ENCODE data around the gene CFAP77.
"Not testable (repeated sequence)": the region's sequence is repeated elsewhere in the genome, so short reads cannot be mapped to it uniquely, and the experiment has no call there.

The CFAP77 gene

DNA sequence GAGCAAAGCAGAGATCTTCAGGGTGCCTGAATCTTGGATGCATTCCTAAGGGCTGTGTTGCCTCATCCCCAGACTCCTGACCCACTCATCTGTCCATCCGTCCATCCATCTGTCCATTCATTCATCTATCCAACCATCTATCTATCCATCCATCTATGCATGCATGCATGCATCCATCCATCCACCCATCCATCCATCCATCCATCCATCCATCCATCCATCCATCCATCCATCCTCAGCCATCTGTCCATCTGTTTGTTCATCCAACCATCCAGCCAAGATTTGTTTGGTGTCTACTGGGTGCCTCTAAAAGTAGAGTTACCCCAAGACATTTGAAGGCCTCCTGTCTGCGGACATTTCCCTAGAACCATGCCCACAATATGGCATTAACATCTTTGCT is 144.7 kb downstream of the CFAP77 start:
- Histone ChIP-seq H3K4me3 (ENCODE audit: low read depth in 1 of 2, low read length in 2 of 2) (no peak overlapping the region), H3K36me3 (ENCODE audit: control insufficient read depth in 1 of 2, insufficient read depth in 2 of 2, low read length in 2 of 2) (no peaks in the 10 kb centered on the region), H3K9ac (ENCODE audit: low read depth in 1 of 2, low read length in 2 of 2) (no peak overlapping the region), H3K9me3 (ENCODE audit: control insufficient read depth in 1 of 2, low read length in 2 of 2) (no peaks in the 10 kb centered on the region), H3K4me1 (ENCODE audit: control insufficient read depth in 1 of 2, insufficient read depth in 2 of 2, low read length in 2 of 2) (no peaks in the 10 kb centered on the region), H3K27me3 (ENCODE audit: control insufficient read depth in 1 of 2, insufficient read depth in 2 of 2, low read length in 2 of 2) (no peaks in the 10 kb centered on the region), H3K27ac (ENCODE audit: low read depth, low read length) (no peak overlapping the region)

DNA sequence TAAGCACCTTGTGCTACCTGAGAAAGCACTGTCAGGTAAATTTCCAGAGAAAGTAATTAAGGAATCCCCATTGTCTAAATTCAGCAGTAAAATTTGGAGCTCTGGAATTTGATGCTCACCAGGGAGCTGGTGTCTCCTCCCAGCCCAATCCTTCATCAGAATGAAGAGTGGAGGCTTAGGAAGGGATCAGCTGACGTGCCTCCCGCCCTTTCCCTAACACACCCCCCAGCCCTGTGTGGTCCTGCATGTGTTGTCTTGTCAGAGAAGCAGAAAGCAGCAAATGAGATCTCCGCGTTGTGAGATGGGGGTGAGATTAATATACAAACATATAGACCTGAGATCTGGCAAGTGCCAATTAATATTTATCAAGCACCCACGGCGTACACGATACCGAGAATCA is 145.5 kb downstream of the CFAP77 start:
- H3K27ac ChIP-seq (ENCODE audit: low read depth, low read length) = no peak overlapping the region
- H3K9ac ChIP-seq (ENCODE audit: low read depth in 1 of 2, low read length in 2 of 2) = no peak overlapping the region
- H3K9me3 ChIP-seq (ENCODE audit: control insufficient read depth in 1 of 2, low read length in 2 of 2) = no peaks in the 10 kb centered on the region
- no peaks in the 10 kb centered on the region for H3K36me3 ChIP-seq (ENCODE audit: control insufficient read depth in 1 of 2, insufficient read depth in 2 of 2, low read length in 2 of 2)
- H3K27me3 ChIP-seq (ENCODE audit: control insufficient read depth in 1 of 2, insufficient read depth in 2 of 2, low read length in 2 of 2) = no peaks in the 10 kb centered on the region
- H3K4me1 ChIP-seq (ENCODE audit: control insufficient read depth in 1 of 2, insufficient read depth in 2 of 2, low read length in 2 of 2) = no peaks in the 10 kb centered on the region
- no peak overlapping the region for H3K4me3 ChIP-seq (ENCODE audit: low read depth in 1 of 2, low read length in 2 of 2)

DNA sequence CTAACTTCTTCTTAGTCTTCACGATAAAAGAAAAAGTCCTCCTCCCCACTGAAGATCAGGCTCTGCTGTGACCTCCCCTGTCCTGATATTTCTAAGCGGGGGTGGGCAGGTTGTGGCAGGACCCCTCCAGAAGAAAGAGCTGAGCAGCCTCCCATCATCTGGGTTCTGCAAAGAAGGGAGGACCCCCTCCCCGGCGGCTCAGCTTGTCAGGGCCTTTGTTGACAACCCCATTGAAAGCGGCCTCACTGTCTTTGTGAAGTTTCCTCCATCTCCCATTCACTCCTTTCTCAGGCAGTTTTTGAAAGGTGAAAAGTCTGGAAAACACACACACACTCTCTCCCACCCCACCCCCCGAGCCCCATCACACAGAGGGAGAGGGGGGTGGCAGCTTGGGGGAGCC is 146.2 kb downstream of the CFAP77 start:
- Histone ChIP-seq H3K4me3 (ENCODE audit: low read depth in 1 of 2, low read length in 2 of 2) (no peak overlapping the region), H3K9me3 (ENCODE audit: control insufficient read depth in 1 of 2, low read length in 2 of 2) (no peaks in the 10 kb centered on the region), H3K27ac (ENCODE audit: low read depth, low read length) (no peak overlapping the region), H3K4me1 (ENCODE audit: control insufficient read depth in 1 of 2, insufficient read depth in 2 of 2, low read length in 2 of 2) (no peaks in the 10 kb centered on the region), H3K9ac (ENCODE audit: low read depth in 1 of 2, low read length in 2 of 2) (no peak overlapping the region), H3K36me3 (ENCODE audit: control insufficient read depth in 1 of 2, insufficient read depth in 2 of 2, low read length in 2 of 2) (no peaks in the 10 kb centered on the region), H3K27me3 (ENCODE audit: control insufficient read depth in 1 of 2, insufficient read depth in 2 of 2, low read length in 2 of 2) (no peaks in the 10 kb centered on the region)

DNA sequence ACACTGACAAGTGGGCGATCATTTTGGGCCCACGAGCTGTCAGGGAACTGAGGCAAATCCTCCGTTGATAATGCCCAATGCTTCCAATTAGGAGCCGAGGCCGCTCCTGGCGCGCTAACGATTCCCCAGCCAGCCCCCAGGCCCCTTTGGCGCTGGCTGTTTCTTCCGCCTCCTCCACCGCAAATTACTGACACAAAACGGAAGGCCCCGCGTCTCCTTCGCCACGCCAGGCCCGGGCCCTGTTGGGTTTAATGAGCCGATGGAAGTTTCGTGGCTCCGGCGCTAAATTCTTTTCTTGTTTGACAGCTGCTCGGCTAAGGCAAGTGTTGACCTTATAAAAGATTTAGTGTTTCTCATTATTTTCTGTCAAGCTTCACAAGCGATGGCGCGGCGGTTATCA is 146.7 kb downstream of the CFAP77 start:
- no peaks in the 10 kb centered on the region for H3K36me3 ChIP-seq (ENCODE audit: control insufficient read depth in 1 of 2, insufficient read depth in 2 of 2, low read length in 2 of 2)
- H3K9me3 ChIP-seq (ENCODE audit: control insufficient read depth in 1 of 2, low read length in 2 of 2) = no peaks in the 10 kb centered on the region
- H3K9ac ChIP-seq (ENCODE audit: low read depth in 1 of 2, low read length in 2 of 2) = no peak overlapping the region
- no peaks in the 10 kb centered on the region for H3K27me3 ChIP-seq (ENCODE audit: control insufficient read depth in 1 of 2, insufficient read depth in 2 of 2, low read length in 2 of 2)
- no peak overlapping the region for H3K4me3 ChIP-seq (ENCODE audit: low read depth in 1 of 2, low read length in 2 of 2)
- H3K27ac ChIP-seq (ENCODE audit: low read depth, low read length) = no peak overlapping the region
- H3K4me1 ChIP-seq (ENCODE audit: control insufficient read depth in 1 of 2, insufficient read depth in 2 of 2, low read length in 2 of 2) = no peaks in the 10 kb centered on the region

DNA sequence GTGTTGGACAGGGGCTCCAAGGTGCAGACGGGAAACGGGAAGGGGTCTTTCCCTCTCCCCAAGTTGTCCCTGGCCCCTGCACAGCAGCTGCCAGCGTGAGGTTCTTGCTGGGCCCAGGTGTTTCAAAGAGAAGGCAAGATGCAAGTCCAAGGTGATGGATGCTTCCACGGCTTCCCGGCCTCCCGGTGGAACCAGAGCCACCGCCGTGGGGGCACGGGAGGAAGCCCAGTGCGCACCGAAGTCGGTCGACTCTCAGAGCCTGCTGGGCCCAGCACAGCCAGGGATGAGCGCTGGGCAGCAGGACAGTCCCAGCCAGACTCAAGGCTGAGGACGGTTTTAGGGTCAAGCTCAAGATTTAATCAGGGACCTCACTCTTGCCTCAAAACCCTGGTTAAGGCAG is 147.1 kb downstream of the CFAP77 start:
- no peaks in the 10 kb centered on the region for H3K36me3 ChIP-seq (ENCODE audit: control insufficient read depth in 1 of 2, insufficient read depth in 2 of 2, low read length in 2 of 2)
- H3K9me3 ChIP-seq (ENCODE audit: control insufficient read depth in 1 of 2, low read length in 2 of 2) = no peaks in the 10 kb centered on the region
- no peak overlapping the region for H3K9ac ChIP-seq (ENCODE audit: low read depth in 1 of 2, low read length in 2 of 2)
- H3K4me3 ChIP-seq (ENCODE audit: low read depth in 1 of 2, low read length in 2 of 2) = no peak overlapping the region
- H3K27ac ChIP-seq (ENCODE audit: low read depth, low read length) = no peak overlapping the region
- H3K27me3 ChIP-seq (ENCODE audit: control insufficient read depth in 1 of 2, insufficient read depth in 2 of 2, low read length in 2 of 2) = peaks cover 0 to 1% of the 10 kb centered on the region in 2 donors
- H3K4me1 ChIP-seq (ENCODE audit: control insufficient read depth in 1 of 2, insufficient read depth in 2 of 2, low read length in 2 of 2) = no peaks in the 10 kb centered on the region

DNA sequence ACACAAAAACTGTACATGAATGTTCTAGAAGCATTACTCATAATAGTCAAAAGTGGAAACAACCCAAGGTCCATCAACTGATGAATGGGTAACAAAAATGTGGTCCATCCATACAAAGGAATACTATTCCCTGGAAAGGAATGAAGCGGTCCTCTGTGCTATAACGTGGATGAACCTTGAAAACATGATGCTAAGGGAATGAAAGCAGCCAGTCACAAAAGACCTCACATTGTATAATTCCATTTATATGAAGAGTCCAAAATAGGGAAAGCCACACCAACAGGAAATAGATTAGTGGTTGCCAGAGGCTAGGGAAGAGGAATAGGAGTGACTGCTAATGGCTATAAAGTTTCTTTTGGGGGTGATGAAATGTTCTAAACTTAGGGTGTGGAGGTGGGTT is 149.7 kb downstream of the CFAP77 start:
- Histone ChIP-seq H3K27me3 (ENCODE audit: control insufficient read depth in 1 of 2, insufficient read depth in 2 of 2, low read length in 2 of 2) (peaks cover 0 to 4% of the 10 kb centered on the region in 2 donors), H3K9me3 (ENCODE audit: control insufficient read depth in 1 of 2, low read length in 2 of 2) (no peaks in the 10 kb centered on the region), H3K4me3 (ENCODE audit: low read depth in 1 of 2, low read length in 2 of 2) (no peak overlapping the region), H3K9ac (ENCODE audit: low read depth in 1 of 2, low read length in 2 of 2) (no peak overlapping the region), H3K36me3 (ENCODE audit: control insufficient read depth in 1 of 2, insufficient read depth in 2 of 2, low read length in 2 of 2) (no peaks in the 10 kb centered on the region), H3K4me1 (ENCODE audit: control insufficient read depth in 1 of 2, insufficient read depth in 2 of 2, low read length in 2 of 2) (no peaks in the 10 kb centered on the region), H3K27ac (ENCODE audit: low read depth, low read length) (no peak overlapping the region)

DNA sequence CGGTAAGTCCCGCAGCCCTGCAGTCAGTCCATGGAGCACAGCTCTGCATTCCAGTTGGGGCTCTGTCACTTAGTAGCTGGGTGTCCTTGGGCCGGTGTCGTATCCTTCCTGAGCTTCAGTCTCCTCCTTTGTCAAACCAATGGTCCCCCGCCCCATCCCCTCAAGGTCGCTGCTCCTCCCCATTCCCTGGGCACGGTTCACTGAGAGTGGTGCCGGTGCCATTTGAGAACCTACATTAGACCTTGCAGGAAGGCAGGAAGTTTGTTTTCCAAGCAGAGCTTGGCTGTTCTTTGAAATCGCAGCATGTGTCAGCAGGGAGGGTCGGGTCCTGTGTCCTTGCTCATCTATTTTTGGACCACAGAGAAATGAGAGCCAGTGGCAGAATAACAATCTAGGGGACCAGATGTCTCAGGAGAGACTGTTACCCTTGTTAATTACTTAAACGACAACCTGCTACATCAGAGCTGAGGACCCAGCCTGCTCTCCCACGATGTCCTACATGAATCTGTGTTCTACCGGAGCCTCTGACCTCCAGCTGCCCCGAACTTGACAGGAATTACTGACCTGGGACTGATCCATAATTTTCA is 150.7 kb downstream of the CFAP77 start:
- no peaks in the 10 kb centered on the region for H3K4me1 ChIP-seq (ENCODE audit: control insufficient read depth in 1 of 2, insufficient read depth in 2 of 2, low read length in 2 of 2)
- H3K36me3 ChIP-seq (ENCODE audit: control insufficient read depth in 1 of 2, insufficient read depth in 2 of 2, low read length in 2 of 2) = no peaks in the 10 kb centered on the region
- H3K27ac ChIP-seq (ENCODE audit: low read depth, low read length) = no peak overlapping the region
- peaks cover 0 to 4% of the 10 kb centered on the region in 2 donors for H3K27me3 ChIP-seq (ENCODE audit: control insufficient read depth in 1 of 2, insufficient read depth in 2 of 2, low read length in 2 of 2)
- H3K4me3 ChIP-seq (ENCODE audit: low read depth in 1 of 2, low read length in 2 of 2) = no peak overlapping the region
- H3K9ac ChIP-seq (ENCODE audit: low read depth in 1 of 2, low read length in 2 of 2) = no peak overlapping the region
- H3K9me3 ChIP-seq (ENCODE audit: control insufficient read depth in 1 of 2, low read length in 2 of 2) = no peaks in the 10 kb centered on the region

DNA sequence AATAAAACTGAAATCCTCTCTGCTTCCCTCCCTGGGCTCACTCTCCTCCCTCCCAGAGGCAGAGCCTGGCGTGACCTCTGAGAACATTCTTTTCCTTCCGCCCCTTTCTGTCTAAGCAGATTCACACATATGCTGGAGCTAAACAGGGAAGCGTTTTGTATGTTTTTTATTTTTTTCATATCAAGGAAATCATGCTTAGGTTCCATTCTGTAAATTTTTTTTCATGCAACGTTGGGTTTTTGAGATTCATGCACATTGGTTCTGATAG is 152.2 kb downstream of the CFAP77 start:
- Histone ChIP-seq H3K27ac (ENCODE audit: low read depth, low read length) (no peak overlapping the region), H3K4me3 (ENCODE audit: low read depth in 1 of 2, low read length in 2 of 2) (no peak overlapping the region), H3K9ac (ENCODE audit: low read depth in 1 of 2, low read length in 2 of 2) (no peak overlapping the region), H3K9me3 (ENCODE audit: control insufficient read depth in 1 of 2, low read length in 2 of 2) (no peaks in the 10 kb centered on the region), H3K4me1 (ENCODE audit: control insufficient read depth in 1 of 2, insufficient read depth in 2 of 2, low read length in 2 of 2) (no peaks in the 10 kb centered on the region), H3K36me3 (ENCODE audit: control insufficient read depth in 1 of 2, insufficient read depth in 2 of 2, low read length in 2 of 2) (no peaks in the 10 kb centered on the region), H3K27me3 (ENCODE audit: control insufficient read depth in 1 of 2, insufficient read depth in 2 of 2, low read length in 2 of 2) (peaks cover 0 to 4% of the 10 kb centered on the region in 2 donors)

DNA sequence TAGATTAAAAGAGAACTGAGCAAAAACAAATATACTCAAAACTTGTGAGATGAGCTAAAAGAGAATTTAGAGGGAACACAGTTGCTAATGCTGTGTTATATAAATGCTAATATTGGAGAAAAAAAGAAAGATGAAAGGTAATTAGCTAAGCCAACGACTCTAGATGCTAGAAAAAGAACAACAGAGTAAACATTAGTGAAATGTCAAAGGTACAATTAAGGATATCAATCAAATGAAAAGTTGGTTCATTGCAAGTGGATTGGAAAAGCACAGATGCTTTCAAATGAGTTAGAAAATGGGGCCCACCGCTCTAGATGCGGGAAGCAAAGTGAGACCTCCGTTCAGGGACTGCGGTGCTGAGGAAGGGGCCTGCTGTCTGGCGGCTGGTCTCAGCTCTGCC is 154.5 kb downstream of the CFAP77 start:
- Histone ChIP-seq H3K27me3 (ENCODE audit: control insufficient read depth in 1 of 2, insufficient read depth in 2 of 2, low read length in 2 of 2) (peaks cover 0 to 4% of the 10 kb centered on the region in 2 donors), H3K36me3 (ENCODE audit: control insufficient read depth in 1 of 2, insufficient read depth in 2 of 2, low read length in 2 of 2) (no peaks in the 10 kb centered on the region), H3K9ac (ENCODE audit: low read depth in 1 of 2, low read length in 2 of 2) (no peak overlapping the region), H3K4me3 (ENCODE audit: low read depth in 1 of 2, low read length in 2 of 2) (no peak overlapping the region), H3K9me3 (ENCODE audit: control insufficient read depth in 1 of 2, low read length in 2 of 2) (no peaks in the 10 kb centered on the region), H3K27ac (ENCODE audit: low read depth, low read length) (no peak overlapping the region), H3K4me1 (ENCODE audit: control insufficient read depth in 1 of 2, insufficient read depth in 2 of 2, low read length in 2 of 2) (no peaks in the 10 kb centered on the region)

DNA sequence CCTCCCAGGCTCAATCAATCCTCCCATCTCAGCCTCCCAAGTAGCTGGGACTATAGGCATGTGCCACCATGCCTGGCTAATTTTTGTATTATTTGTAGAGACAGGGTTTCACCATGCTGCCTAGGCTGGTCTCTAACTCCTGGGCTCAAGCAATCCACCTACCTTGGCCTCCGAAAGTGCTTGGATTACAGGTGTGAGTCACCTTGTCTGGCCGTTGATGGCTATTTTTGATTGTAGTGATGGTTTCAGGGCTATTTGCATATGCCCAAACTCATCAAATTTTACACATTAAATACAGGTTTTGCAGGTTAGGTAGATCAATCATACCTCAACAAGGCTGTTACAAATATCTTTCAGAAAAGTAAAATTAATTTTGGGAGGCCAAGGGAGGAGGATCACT is 158.8 kb downstream of the CFAP77 start:
- not testable (repeated sequence) for H3K4me1 ChIP-seq (ENCODE audit: control insufficient read depth in 1 of 2, insufficient read depth in 2 of 2, low read length in 2 of 2); H3K27me3 ChIP-seq (ENCODE audit: control insufficient read depth in 1 of 2, insufficient read depth in 2 of 2, low read length in 2 of 2); H3K36me3 ChIP-seq (ENCODE audit: control insufficient read depth in 1 of 2, insufficient read depth in 2 of 2, low read length in 2 of 2); H3K9ac ChIP-seq (ENCODE audit: low read depth in 1 of 2, low read length in 2 of 2); H3K27ac ChIP-seq (ENCODE audit: low read depth, low read length); H3K9me3 ChIP-seq (ENCODE audit: control insufficient read depth in 1 of 2, low read length in 2 of 2); H3K4me3 ChIP-seq (ENCODE audit: low read depth in 1 of 2, low read length in 2 of 2)
